ENCODE measurements around the gene FARP2. TPM values are rescaled to one million over a fixed set of nuclear protein-coding genes. Genes with fewer than 3 reads are reported as not detected.

Gene FARP2, protein sequence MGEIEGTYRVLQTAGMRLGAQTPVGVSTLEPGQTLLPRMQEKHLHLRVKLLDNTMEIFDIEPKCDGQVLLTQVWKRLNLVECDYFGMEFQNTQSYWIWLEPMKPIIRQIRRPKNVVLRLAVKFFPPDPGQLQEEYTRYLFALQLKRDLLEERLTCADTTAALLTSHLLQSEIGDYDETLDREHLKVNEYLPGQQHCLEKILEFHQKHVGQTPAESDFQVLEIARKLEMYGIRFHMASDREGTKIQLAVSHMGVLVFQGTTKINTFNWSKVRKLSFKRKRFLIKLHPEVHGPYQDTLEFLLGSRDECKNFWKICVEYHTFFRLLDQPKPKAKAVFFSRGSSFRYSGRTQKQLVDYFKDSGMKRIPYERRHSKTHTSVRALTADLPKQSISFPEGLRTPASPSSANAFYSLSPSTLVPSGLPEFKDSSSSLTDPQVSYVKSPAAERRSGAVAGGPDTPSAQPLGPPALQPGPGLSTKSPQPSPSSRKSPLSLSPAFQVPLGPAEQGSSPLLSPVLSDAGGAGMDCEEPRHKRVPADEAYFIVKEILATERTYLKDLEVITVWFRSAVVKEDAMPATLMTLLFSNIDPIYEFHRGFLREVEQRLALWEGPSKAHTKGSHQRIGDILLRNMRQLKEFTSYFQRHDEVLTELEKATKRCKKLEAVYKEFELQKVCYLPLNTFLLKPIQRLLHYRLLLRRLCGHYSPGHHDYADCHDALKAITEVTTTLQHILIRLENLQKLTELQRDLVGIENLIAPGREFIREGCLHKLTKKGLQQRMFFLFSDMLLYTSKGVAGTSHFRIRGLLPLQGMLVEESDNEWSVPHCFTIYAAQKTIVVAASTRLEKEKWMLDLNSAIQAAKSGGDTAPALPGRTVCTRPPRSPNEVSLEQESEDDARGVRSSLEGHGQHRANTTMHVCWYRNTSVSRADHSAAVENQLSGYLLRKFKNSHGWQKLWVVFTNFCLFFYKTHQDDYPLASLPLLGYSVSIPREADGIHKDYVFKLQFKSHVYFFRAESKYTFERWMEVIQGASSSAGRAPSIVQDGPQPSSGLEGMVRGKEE
- total RNA-seq: 39.0 and 46.6 TPM in 2 replicates

DNA sequence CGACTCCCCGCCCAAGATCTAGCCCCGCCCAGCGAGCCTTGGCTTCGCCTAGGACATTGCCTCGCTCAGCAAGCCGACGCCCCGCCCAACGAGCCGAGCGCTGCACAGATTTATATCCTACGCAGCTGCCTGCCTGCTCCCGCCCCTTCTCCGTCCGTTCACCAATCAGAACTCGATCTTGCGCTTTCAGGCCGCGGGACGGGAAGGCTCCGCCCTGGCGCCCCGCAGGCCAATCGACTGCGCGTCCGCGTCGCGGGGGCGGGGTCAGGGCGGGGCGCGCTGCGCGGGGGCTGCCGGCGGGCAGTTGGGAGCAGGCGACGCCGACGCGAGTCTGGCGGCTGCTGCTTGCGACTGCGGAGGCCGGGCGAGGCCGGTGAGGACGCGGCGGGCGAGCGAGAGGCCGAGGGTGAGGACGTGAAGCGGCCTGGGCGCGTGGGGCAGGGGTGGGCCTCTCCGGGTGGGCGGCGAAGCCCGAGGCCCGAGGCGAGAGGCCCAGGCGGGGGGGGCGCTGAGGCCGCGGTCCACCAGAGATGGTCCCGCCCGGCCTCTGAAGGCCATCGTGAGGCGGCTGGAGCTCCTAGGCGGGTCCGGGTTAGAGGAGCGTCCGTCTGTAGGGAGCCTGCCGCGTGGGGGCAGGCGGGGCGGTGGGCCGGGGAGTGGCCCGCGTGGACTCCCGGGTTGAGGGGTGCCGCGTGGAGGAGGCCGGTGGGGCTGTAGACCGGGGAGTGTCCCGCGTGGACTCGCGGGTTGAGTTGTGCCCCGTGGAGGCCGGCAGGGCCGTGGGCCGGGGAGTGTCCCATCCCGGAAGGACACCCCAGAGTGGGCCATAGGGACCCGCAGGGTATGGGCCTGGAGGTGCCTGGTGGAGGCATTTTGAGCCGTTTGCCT lies at the start of gene FARP2:
Gene FARP2, plus strand, starts transcription at position 303 of the 888 bp plus-strand sequence. CDS start 16,823 bp downstream, outside the sequence.

DNA sequence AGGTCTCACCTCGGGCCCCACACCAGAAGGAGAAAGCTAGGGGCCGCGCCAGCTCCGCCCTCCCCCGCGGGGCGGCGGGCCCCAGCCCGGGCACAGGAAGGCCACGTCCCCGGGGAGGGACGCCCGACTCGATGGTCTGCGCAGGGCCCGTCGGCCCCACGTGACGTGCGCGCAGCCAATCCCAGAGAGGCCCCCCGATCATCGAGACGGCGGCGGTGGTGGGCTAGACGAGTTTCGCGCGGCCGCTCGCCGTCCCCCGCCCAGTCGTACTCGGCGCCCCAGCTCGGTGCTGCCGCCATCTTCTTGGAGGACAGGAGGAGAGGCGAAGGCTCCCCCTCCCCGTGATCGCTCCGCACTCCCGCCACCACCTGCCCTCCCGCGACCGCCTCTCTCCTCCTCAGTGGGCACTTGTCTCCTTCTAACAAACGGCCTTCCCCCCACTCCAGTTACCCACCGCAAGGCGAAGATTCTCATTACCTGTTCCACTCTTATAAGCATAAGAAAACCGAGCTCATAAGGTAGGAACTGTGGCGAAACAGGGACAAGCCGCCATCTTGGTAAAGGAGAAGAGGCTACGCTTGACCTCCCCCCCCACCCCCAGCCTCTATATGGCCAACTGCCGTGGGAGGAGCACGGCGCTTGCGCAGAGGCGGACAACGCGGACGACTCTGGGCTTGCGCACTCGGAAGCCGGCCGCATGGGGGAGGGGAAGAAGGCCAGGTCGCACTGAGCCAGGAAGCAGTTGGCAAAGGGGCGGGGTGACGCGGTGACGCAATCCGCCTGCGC lies 40.8 kb upstream of the FARP2 start, which contains the start of gene HDLBP:
Gene HDLBP, minus strand, starts transcription at position 580 of the 786 bp plus-strand sequence. CDS start 48,803 bp downstream, outside the sequence.

DNA sequence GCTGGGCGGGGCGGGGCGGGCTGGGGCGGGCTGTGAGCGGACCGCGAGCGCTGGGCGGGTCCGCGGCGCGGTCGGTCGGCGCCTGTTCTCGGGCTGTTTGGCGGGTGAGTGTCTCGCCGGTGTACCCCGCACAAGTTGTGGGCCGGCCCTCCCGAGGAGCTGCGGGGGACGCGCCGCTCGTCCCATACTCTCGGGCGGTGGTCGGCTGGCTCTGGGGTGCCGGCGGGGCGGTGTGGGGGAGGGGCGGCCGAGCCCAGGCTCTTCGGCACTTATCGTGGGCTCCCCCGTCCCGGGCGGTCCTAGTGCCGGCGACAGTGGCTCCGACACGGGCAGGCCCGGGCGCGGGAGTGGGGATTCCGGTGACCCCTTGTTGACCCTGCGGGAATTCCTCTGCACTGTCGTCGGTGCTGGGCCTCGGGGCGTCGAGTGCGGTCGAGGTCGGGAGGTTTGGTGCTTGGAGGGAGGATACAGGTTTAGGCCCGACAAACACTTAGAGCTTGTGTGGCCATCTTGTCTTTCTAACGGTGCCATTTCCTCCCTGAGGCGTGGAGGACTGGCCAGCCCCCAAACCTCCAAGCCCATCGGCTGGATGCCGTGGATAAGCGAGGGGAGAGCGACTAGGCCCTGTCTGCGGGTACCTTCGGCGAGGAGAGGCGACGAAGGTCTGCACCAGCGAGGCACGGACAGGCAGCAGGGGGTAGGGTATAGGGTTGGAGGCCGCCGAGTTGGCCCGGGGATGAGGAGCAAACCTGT lies 40.0 kb upstream of the FARP2 start, which contains the start of gene SEPTIN2:
Gene SEPTIN2, plus strand, starts transcription at position 47 of the 753 bp plus-strand sequence. CDS start 8,308 bp downstream, outside the sequence.

DNA sequence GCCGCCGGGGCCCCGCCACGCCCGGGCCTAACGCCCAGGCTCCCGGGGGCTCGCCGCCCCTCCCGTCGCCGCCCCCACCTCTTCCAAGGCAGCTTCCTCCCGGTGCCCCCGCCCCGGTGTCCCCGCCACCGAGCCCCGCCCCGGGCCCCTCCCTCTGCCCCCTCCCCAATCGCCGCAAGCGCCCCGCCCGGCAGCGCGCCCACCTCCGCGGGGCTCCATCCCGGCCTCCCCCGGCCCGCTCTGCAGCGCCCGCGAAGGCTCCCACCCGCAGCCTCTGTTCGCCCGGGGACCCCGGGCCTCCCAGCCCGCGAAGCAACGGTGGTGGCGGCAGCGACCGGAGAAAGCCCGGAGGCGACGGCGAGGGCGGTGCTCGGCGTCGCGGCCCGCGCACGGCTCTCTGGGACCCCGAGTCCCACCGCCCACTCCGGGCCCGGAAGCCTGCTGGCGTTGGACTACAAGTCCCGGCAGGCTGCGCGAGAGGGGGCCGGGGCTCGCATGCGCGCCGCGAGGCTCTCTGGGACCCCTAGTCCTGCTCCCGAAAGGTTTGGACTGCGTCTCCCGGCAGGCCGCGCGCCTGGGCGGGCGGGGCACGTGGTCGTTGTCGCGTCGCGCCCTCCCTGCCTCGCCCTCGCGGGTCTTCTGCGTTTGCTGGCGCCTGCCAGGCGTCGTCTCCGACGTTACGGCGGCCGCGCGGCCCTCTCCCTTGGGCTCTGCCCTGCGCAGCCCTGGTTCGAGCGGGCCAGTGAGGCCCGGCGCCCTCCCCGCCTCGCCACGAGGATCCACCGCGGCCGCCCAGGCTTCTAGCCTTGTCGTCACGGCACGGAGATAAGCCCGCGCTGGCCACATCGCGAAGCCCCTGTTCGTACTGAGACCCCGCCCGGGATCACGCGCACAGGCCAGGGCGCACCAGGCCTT lies 152.4 kb downstream of the FARP2 start, which contains the start of gene STK25:
Gene STK25, minus strand, starts transcription at position 345 of the 915 bp plus-strand sequence. CDS start 549 bp downstream, outside the sequence.

Other genes starting within 250 kb of the FARP2 start
- 0.99 and 3.9 TPM in 2 replicates for gene PASK, start 206.8 kb upstream of the FARP2 start, total RNA-seq
- gene PPP1R7, start 205.8 kb upstream of the FARP2 start, total RNA-seq: 78.1 and 84.2 TPM in 2 replicates
- 0.15 and 0.83 TPM in 2 replicates for gene ANO7, start 167.6 kb upstream of the FARP2 start, total RNA-seq
- gene HDLBP, start 40.6 kb upstream of the FARP2 start, total RNA-seq: 1,094 and 1,709 TPM in 2 replicates
- 435 and 523 TPM in 2 replicates for gene SEPTIN2, start 40.4 kb upstream of the FARP2 start, total RNA-seq
- gene STK25, start 152.3 kb downstream of the FARP2 start, total RNA-seq: 202 and 284 TPM in 2 replicates
- 17.2 and 31.4 TPM in 2 replicates for gene BOK, start 202.5 kb downstream of the FARP2 start, total RNA-seq

Data from smooth muscle cell of trachea (primary cell).